Cardiac muscle cell (in vitro differentiated cells and primary cell): ENCODE results near the gene NOL4L. TPM values are rescaled to one million over a fixed set of nuclear protein-coding genes. Genes with fewer than 3 reads are reported as not detected.

Source experiments
- DNase-seq, 2 donors: peaks; one replicate each; pipeline versions ENCODE4 v3.0.0 to v3.0.0-alpha.2; 2010 to 2017; ENCODE audit warnings: low read depth in 1 of 2, low spot score in 1 of 2
- H3K27ac ChIP-seq: fragments of 200-600 bp; sonication (generic); 2 replicates; pipeline ENCODE4 v1.5.1; 2016
- H3K27me3 ChIP-seq: fragments of 200-600 bp; sonication (generic); 2 replicates; pipeline ENCODE4 v1.6.0; 2016; ENCODE audit warnings: control low read depth
- H3K36me3 ChIP-seq: fragments of 200-600 bp; sonication (generic); 2 replicates; pipeline ENCODE4 v1.5.1; 2016; ENCODE audit warnings: control low read depth
- H3K4me1 ChIP-seq: fragments of 200-600 bp; sonication (generic); 2 replicates; pipeline ENCODE4 v1.8.1; 2017; ENCODE audit warnings: low read depth, mild to moderate bottlenecking, mixed run types
- H3K4me3 ChIP-seq: fragments of 200-600 bp; sonication (generic); 2 replicates; pipeline ENCODE4 v1.5.1; 2016; ENCODE audit warnings: mild to moderate bottlenecking
- H3K9me3 ChIP-seq: fragments of 200-600 bp; sonication (generic); 2 replicates; pipeline ENCODE4 v1.5.1; 2017; ENCODE audit warnings: low read depth, mild to moderate bottlenecking, control low read depth
- CTCF ChIP-seq: IDR thresholded peaks from 2 replicates; pipeline ENCODE4 v1.5.1; 2012; ENCODE audit warnings: low read depth, mild to moderate bottlenecking, low read length
- polyA plus RNA-seq: library from polyadenylated mRNA; unstranded; fragments of >200 nt; fragmentation: Nextera tagmentation; extraction: Ambion mirVana; gene quantifications from 2 replicates; pipeline ENCODE4 v1.2.1, GENCODE V29; 2016
- total RNA-seq: library from RNA; depleted of rRNA; stranded (reverse); fragments of >200 nt; gene quantifications from 2 replicates; pipeline ENCODE4 v1.2.3, GENCODE V29; 2016

The NOL4L gene
- total and polyA plus RNA-seq, 2 experiments from 2014 or later, result 29.9 to 42.9 TPM

GRCh38 chr20:32541323-32542258, 43.5 kb downstream of the NOL4L start:
- Histone ChIP-seq H3K36me3 (no peaks in the 10 kb centered on the region), H3K4me1 (peaks cover 37% of the 10 kb centered on the region), H3K4me3 (no peak overlapping the region), H3K9me3 (no peaks in the 10 kb centered on the region), H3K27ac (no peak overlapping the region), H3K27me3 (no peaks in the 10 kb centered on the region)
- no peak for DNase-seq
- no peak for TF ChIP-seq CTCF

GRCh38 chr20:32539817-32540675, 45.1 kb downstream of the NOL4L start:
- no peaks in the 10 kb centered on the region for H3K36me3 ChIP-seq
- TF ChIP-seq CTCF, result no peak
- no peak overlapping the region for H3K4me3 ChIP-seq
- no peaks in the 10 kb centered on the region for H3K27me3 ChIP-seq
- DNase-seq, result peak in 1 of 2 donors; percentile 30
- no peaks in the 10 kb centered on the region for H3K9me3 ChIP-seq
- H3K4me1 ChIP-seq, result peaks cover 40% of the 10 kb centered on the region
- H3K27ac ChIP-seq, result no peak overlapping the region

GRCh38 chr20:32539026-32539816, 45.9 kb downstream of the NOL4L start:
- H3K36me3 ChIP-seq, result no peaks in the 10 kb centered on the region
- TF ChIP-seq CTCF, result no peak
- no peaks in the 10 kb centered on the region for H3K27me3 ChIP-seq
- H3K4me3 ChIP-seq, result no peak overlapping the region
- no peak for DNase-seq
- peak overlapping the region; percentile 80 for H3K27ac ChIP-seq
- peaks cover 47% of the 10 kb centered on the region for H3K4me1 ChIP-seq
- H3K9me3 ChIP-seq, result no peaks in the 10 kb centered on the region

GRCh38 chr20:32538526-32538939, 46.6 kb downstream of the NOL4L start:
- Histone ChIP-seq H3K27me3 (no peaks in the 10 kb centered on the region), H3K9me3 (no peaks in the 10 kb centered on the region), H3K27ac (peak overlapping the region; percentile 80), H3K4me1 (peaks cover 47% of the 10 kb centered on the region), H3K36me3 (no peaks in the 10 kb centered on the region), H3K4me3 (no peak overlapping the region)
- DNase-seq, result peak; percentile 57 to 58
- TF ChIP-seq CTCF, result no peak
